Measurements from ENCODE around the gene ARHGEF4. TPM values are rescaled to one million over a fixed set of nuclear protein-coding genes. Genes with fewer than 3 reads are reported as not detected.

ARHGEF4 gene
- total RNA-seq, 1 donor from 2014 or later = 0.10 TPM

- intact Hi-C loops (cut with micrococcal nuclease) = no loop called here
- H3K9me3 Mint-ChIP-seq = no peaks in the 10 kb centered on the region
Measured at GRCh38 chr2:131005216-131005935, 168.7 kb downstream of the ARHGEF4 start.

GRCh38 chr2:131006561-131006960 lies 169.8 kb downstream of the ARHGEF4 start:
- peaks cover 16% of the 10 kb centered on the region for H3K27me3 Mint-ChIP-seq (ENCODE audit: insufficient read depth)
- H3K4me1 Mint-ChIP-seq (ENCODE audit: low read depth) = peaks cover 21% of the 10 kb centered on the region
- H3K36me3 Mint-ChIP-seq (ENCODE audit: low read depth) = no peaks in the 10 kb centered on the region
- intact Hi-C loops (cut with micrococcal nuclease) = no loop called here
- H3K9me3 Mint-ChIP-seq = no peaks in the 10 kb centered on the region
- DNase-seq (ENCODE audit: low spot score) = no peak
- no peak overlapping the region for H3K4me3 Mint-ChIP-seq
- no peak overlapping the region for H3K27ac Mint-ChIP-seq

More at GRCh38 chr2:131005216-131005935, 168.7 kb downstream of the ARHGEF4 start:
- Mint-ChIP-seq H3K4me1 (ENCODE audit: low read depth) (peaks cover 15% of the 10 kb centered on the region), H3K36me3 (ENCODE audit: low read depth) (no peaks in the 10 kb centered on the region), H3K27ac (no peak overlapping the region), H3K27me3 (ENCODE audit: insufficient read depth) (peaks cover 14% of the 10 kb centered on the region), H3K4me3 (no peak overlapping the region)
- DNase-seq (ENCODE audit: low spot score) = no peak

- no peak for DNase-seq (ENCODE audit: low spot score)
- H3K9me3 Mint-ChIP-seq = no peaks in the 10 kb centered on the region
- intact Hi-C loops (cut with micrococcal nuclease) = no loop called here
- peaks cover 17% of the 10 kb centered on the region for H3K27me3 Mint-ChIP-seq (ENCODE audit: insufficient read depth)
- H3K27ac Mint-ChIP-seq = no peak overlapping the region
- H3K36me3 Mint-ChIP-seq (ENCODE audit: low read depth) = no peaks in the 10 kb centered on the region
- peaks cover 21% of the 10 kb centered on the region for H3K4me1 Mint-ChIP-seq (ENCODE audit: low read depth)
- no peak overlapping the region for H3K4me3 Mint-ChIP-seq
Measured at GRCh38 chr2:131008967-131009366, 172.3 kb downstream of the ARHGEF4 start.

GRCh38 chr2:131009713-131010475 lies 173.2 kb downstream of the ARHGEF4 start:
- Mint-ChIP-seq H3K4me3 (no peak overlapping the region), H3K27me3 (ENCODE audit: insufficient read depth) (peaks cover 14% of the 10 kb centered on the region), H3K36me3 (ENCODE audit: low read depth) (no peaks in the 10 kb centered on the region), H3K4me1 (ENCODE audit: low read depth) (peaks cover 21% of the 10 kb centered on the region), H3K27ac (no peak overlapping the region), H3K9me3 (no peaks in the 10 kb centered on the region)
- DNase-seq (ENCODE audit: low spot score) = no peak
- intact Hi-C loops (cut with micrococcal nuclease) = no loop called here

GRCh38 chr2:131010566-131010965 lies 173.9 kb downstream of the ARHGEF4 start:
- Mint-ChIP-seq H3K27ac (no peak overlapping the region), H3K9me3 (no peaks in the 10 kb centered on the region), H3K27me3 (ENCODE audit: insufficient read depth) (peaks cover 13% of the 10 kb centered on the region), H3K36me3 (ENCODE audit: low read depth) (no peaks in the 10 kb centered on the region), H3K4me3 (no peak overlapping the region), H3K4me1 (ENCODE audit: low read depth) (peaks cover 21% of the 10 kb centered on the region)
- intact Hi-C loops (cut with micrococcal nuclease) = no loop called here
- DNase-seq (ENCODE audit: low spot score) = no peak

- H3K27ac Mint-ChIP-seq = no peak overlapping the region
- peaks cover 13% of the 10 kb centered on the region for H3K27me3 Mint-ChIP-seq (ENCODE audit: insufficient read depth)
- H3K4me3 Mint-ChIP-seq = no peak overlapping the region
- H3K36me3 Mint-ChIP-seq (ENCODE audit: low read depth) = no peaks in the 10 kb centered on the region
- intact Hi-C loops (cut with micrococcal nuclease) = no loop called here
- no peaks in the 10 kb centered on the region for H3K9me3 Mint-ChIP-seq
- peaks cover 21% of the 10 kb centered on the region for H3K4me1 Mint-ChIP-seq (ENCODE audit: low read depth)
- DNase-seq (ENCODE audit: low spot score) = no peak
Measured at GRCh38 chr2:131011486-131011885, 174.8 kb downstream of the ARHGEF4 start.

GRCh38 chr2:131014141-131014540 lies 177.4 kb downstream of the ARHGEF4 start:
- DNase-seq (ENCODE audit: low spot score) = no peak
- H3K27ac Mint-ChIP-seq = no peak overlapping the region
- no peak overlapping the region for H3K4me3 Mint-ChIP-seq
- H3K9me3 Mint-ChIP-seq = no peaks in the 10 kb centered on the region
- H3K27me3 Mint-ChIP-seq (ENCODE audit: insufficient read depth) = peaks cover 23% of the 10 kb centered on the region
- H3K36me3 Mint-ChIP-seq (ENCODE audit: low read depth) = no peaks in the 10 kb centered on the region
- peaks cover 18% of the 10 kb centered on the region for H3K4me1 Mint-ChIP-seq (ENCODE audit: low read depth)
- intact Hi-C loops (cut with micrococcal nuclease) = no loop called here

- DNase-seq (ENCODE audit: low spot score) = no peak
- intact Hi-C loops (cut with micrococcal nuclease) = no loop called here
- H3K27me3 Mint-ChIP-seq (ENCODE audit: insufficient read depth) = peaks cover 14% of the 10 kb centered on the region
- no peak overlapping the region for H3K4me3 Mint-ChIP-seq
- no peak overlapping the region for H3K27ac Mint-ChIP-seq
- no peaks in the 10 kb centered on the region for H3K9me3 Mint-ChIP-seq
- peaks cover 2% of the 10 kb centered on the region for H3K4me1 Mint-ChIP-seq (ENCODE audit: low read depth)
- H3K36me3 Mint-ChIP-seq (ENCODE audit: low read depth) = no peaks in the 10 kb centered on the region
Measured at GRCh38 chr2:131015764-131016163, 179.1 kb downstream of the ARHGEF4 start.

- Mint-ChIP-seq H3K4me1 (ENCODE audit: low read depth) (no peaks in the 10 kb centered on the region), H3K36me3 (ENCODE audit: low read depth) (no peaks in the 10 kb centered on the region), H3K4me3 (no peak overlapping the region), H3K9me3 (no peaks in the 10 kb centered on the region), H3K27ac (no peak overlapping the region), H3K27me3 (ENCODE audit: insufficient read depth) (peaks cover 10% of the 10 kb centered on the region)
- intact Hi-C loops (cut with micrococcal nuclease) = no loop called here
- DNase-seq (ENCODE audit: low spot score) = no peak
Measured at GRCh38 chr2:131016826-131017741, 180.4 kb downstream of the ARHGEF4 start.

- intact Hi-C loops (cut with micrococcal nuclease) = no loop called here
- H3K4me3 Mint-ChIP-seq = no peak overlapping the region
- DNase-seq (ENCODE audit: low spot score) = no peak
- peaks cover 20% of the 10 kb centered on the region for H3K27me3 Mint-ChIP-seq (ENCODE audit: insufficient read depth)
- no peaks in the 10 kb centered on the region for H3K9me3 Mint-ChIP-seq
- H3K27ac Mint-ChIP-seq = no peak overlapping the region
- no peaks in the 10 kb centered on the region for H3K36me3 Mint-ChIP-seq (ENCODE audit: low read depth)
- H3K4me1 Mint-ChIP-seq (ENCODE audit: low read depth) = no peaks in the 10 kb centered on the region
Measured at GRCh38 chr2:131022731-131023130, 186.0 kb downstream of the ARHGEF4 start.

- H3K4me3 Mint-ChIP-seq = no peak overlapping the region
- no peaks in the 10 kb centered on the region for H3K9me3 Mint-ChIP-seq
- no peaks in the 10 kb centered on the region for H3K36me3 Mint-ChIP-seq (ENCODE audit: low read depth)
- no peak for DNase-seq (ENCODE audit: low spot score)
- no peaks in the 10 kb centered on the region for H3K4me1 Mint-ChIP-seq (ENCODE audit: low read depth)
- no peak overlapping the region for H3K27ac Mint-ChIP-seq
- intact Hi-C loops (cut with micrococcal nuclease) = no loop called here
- H3K27me3 Mint-ChIP-seq (ENCODE audit: insufficient read depth) = peaks cover 13% of the 10 kb centered on the region
Measured at GRCh38 chr2:131023758-131024157, 187.0 kb downstream of the ARHGEF4 start.

- Mint-ChIP-seq H3K27ac (no peak overlapping the region), H3K4me3 (no peak overlapping the region), H3K36me3 (ENCODE audit: low read depth) (no peaks in the 10 kb centered on the region), H3K27me3 (ENCODE audit: insufficient read depth) (peaks cover 16% of the 10 kb centered on the region), H3K4me1 (ENCODE audit: low read depth) (no peaks in the 10 kb centered on the region), H3K9me3 (no peaks in the 10 kb centered on the region)
- DNase-seq (ENCODE audit: low spot score) = no peak
- intact Hi-C loops (cut with micrococcal nuclease) = no loop called here
Measured at GRCh38 chr2:131026919-131027318, 190.2 kb downstream of the ARHGEF4 start.
